ENCODE measurements around the gene KMT2A.
A peak's percentile ranks its signal among the peaks of the same experiment; 100 is the strongest.

KMT2A gene

DNA sequence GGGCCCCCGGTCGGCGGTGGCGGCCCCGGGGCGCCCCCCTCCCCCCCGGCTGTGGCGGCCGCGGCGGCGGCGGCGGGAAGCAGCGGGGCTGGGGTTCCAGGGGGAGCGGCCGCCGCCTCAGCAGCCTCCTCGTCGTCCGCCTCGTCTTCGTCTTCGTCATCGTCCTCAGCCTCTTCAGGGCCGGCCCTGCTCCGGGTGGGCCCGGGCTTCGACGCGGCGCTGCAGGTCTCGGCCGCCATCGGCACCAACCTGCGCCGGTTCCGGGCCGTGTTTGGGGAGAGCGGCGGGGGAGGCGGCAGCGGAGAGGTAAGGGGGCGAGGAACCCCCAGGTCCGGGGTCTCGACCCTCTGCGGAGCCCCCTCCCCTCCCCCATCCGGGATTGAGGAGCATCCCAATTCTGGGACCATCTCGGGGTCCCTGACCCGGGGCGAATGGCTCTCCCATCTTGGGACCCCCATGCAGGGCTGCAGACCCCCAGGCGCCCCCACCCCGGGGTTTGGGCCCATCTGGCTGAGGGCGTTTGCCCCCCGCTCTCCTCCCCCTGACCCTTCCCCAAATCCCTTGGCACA, 431 bp downstream of the KMT2A start:
- TF ChIP-seq, protein P1, sequence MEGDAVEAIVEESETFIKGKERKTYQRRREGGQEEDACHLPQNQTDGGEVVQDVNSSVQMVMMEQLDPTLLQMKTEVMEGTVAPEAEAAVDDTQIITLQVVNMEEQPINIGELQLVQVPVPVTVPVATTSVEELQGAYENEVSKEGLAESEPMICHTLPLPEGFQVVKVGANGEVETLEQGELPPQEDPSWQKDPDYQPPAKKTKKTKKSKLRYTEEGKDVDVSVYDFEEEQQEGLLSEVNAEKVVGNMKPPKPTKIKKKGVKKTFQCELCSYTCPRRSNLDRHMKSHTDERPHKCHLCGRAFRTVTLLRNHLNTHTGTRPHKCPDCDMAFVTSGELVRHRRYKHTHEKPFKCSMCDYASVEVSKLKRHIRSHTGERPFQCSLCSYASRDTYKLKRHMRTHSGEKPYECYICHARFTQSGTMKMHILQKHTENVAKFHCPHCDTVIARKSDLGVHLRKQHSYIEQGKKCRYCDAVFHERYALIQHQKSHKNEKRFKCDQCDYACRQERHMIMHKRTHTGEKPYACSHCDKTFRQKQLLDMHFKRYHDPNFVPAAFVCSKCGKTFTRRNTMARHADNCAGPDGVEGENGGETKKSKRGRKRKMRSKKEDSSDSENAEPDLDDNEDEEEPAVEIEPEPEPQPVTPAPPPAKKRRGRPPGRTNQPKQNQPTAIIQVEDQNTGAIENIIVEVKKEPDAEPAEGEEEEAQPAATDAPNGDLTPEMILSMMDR (IDR thresholded peaks at IDR 0.05; ENCODE audit: low read depth, low read length) = no peak
- DNase-seq (ENCODE audit: extremely low read depth, low read depth) = no peak

GRCh38 chr11:118437208-118438125, 1.2 kb downstream of the KMT2A start:
- no peak for DNase-seq (ENCODE audit: extremely low read depth, low read depth)
- TF ChIP-seq, protein P1 (IDR thresholded peaks at IDR 0.05; ENCODE audit: low read depth, low read length) = no peak

GRCh38 chr11:118438314-118438931, 2.1 kb downstream of the KMT2A start:
- peak; percentile 47 for DNase-seq (ENCODE audit: extremely low read depth, low read depth)
- TF ChIP-seq, protein P1 (IDR thresholded peaks at IDR 0.05; ENCODE audit: low read depth, low read length) = 0 out of 2 replicates have a peak, but pooled peaks have one; percentile 3

- TF ChIP-seq, protein P1 (IDR thresholded peaks at IDR 0.05; ENCODE audit: low read depth, low read length) = no peak
- DNase-seq (ENCODE audit: extremely low read depth, low read depth) = no peak
Observed at GRCh38 chr11:118439646-118440045, 3.4 kb downstream of the KMT2A start.

- TF ChIP-seq, protein P1 (IDR thresholded peaks at IDR 0.05; ENCODE audit: low read depth, low read length) = no peak
- no peak for DNase-seq (ENCODE audit: extremely low read depth, low read depth)
Observed at GRCh38 chr11:118441770-118442275, 5.5 kb downstream of the KMT2A start.

- TF ChIP-seq, protein P1 (IDR thresholded peaks at IDR 0.05; ENCODE audit: low read depth, low read length) = no peak
- DNase-seq (ENCODE audit: extremely low read depth, low read depth) = no peak
Observed at GRCh38 chr11:118442301-118442700, 6.0 kb downstream of the KMT2A start.

Data from AG09319 (cell line).